22Rv1 (cell line): ENCODE results near the gene DSCAM.

ENCODE experiments used
- CTCF ChIP-seq: fragments of 450-650 bp; IDR thresholded peaks from 2 replicates; pipeline ENCODE4 v1.5.1; 2017; ENCODE audit warnings: mild to moderate bottlenecking
- ZFX ChIP-seq: fragments of 450-650 bp; IDR thresholded peaks from 2 replicates; pipeline ENCODE4 v1.6.1; 2017; ENCODE audit warnings: antibody characterized with exemption, borderline replicate concordance

GRCh38 chr21:40250514-40251294 is 596.3 kb downstream of the DSCAM start:
- TF ChIP-seq CTCF (no peak), ZFX (no peak)
